Bone marrow (tissue), 2 donors: ENCODE data around the gene TBC1D3E.
"Not testable (repeated sequence)": the region's sequence is repeated elsewhere in the genome, so short reads cannot be mapped to it uniquely, and the experiment has no call there.

ENCODE experiments used
- DNase-seq, 2 donors: peaks; one replicate each; lab custom pipeline; 2025; lab: John Stamatoyannopoulos, UW

TBC1D3E gene

GRCh38 chr17:38127651-38128050, at the start of gene TBC1D3E:
Gene TBC1D3E (plus strand): TSS chr17:38127951. CDS start chr17:38129496, 1,545 bp downstream.
- DNase-seq: not testable (repeated sequence)

GRCh38 chr17:38087344-38087743, 40.4 kb upstream of the TBC1D3E start:
- DNase-seq: not testable (repeated sequence)

GRCh38 chr17:38088120-38088519, 39.6 kb upstream of the TBC1D3E start:
- not testable (repeated sequence) for DNase-seq

- not testable (repeated sequence) for DNase-seq
Measured at GRCh38 chr17:38094059-38094694, 33.6 kb upstream of the TBC1D3E start.

- DNase-seq: not testable (repeated sequence)
Measured at GRCh38 chr17:38099262-38099661, 28.5 kb upstream of the TBC1D3E start.

- DNase-seq: not testable (repeated sequence)
Measured at GRCh38 chr17:38119829-38120228, 7.9 kb upstream of the TBC1D3E start.

GRCh38 chr17:38134860-38135259, 7.1 kb downstream of the TBC1D3E start:
- not testable (repeated sequence) for DNase-seq
